NCI-H2171 treated with DMSO at 0.1 percent for 48 hours (cell line): ENCODE data around the gene NCF1.
"Not testable (repeated sequence)": the region's sequence is repeated elsewhere in the genome, so short reads cannot be mapped to it uniquely, and the experiment has no call there.

Experiments used
- DNase-seq: peaks from one replicate; lab custom pipeline; 2025; lab: John Stamatoyannopoulos, UW

Gene NCF1

DNA sequence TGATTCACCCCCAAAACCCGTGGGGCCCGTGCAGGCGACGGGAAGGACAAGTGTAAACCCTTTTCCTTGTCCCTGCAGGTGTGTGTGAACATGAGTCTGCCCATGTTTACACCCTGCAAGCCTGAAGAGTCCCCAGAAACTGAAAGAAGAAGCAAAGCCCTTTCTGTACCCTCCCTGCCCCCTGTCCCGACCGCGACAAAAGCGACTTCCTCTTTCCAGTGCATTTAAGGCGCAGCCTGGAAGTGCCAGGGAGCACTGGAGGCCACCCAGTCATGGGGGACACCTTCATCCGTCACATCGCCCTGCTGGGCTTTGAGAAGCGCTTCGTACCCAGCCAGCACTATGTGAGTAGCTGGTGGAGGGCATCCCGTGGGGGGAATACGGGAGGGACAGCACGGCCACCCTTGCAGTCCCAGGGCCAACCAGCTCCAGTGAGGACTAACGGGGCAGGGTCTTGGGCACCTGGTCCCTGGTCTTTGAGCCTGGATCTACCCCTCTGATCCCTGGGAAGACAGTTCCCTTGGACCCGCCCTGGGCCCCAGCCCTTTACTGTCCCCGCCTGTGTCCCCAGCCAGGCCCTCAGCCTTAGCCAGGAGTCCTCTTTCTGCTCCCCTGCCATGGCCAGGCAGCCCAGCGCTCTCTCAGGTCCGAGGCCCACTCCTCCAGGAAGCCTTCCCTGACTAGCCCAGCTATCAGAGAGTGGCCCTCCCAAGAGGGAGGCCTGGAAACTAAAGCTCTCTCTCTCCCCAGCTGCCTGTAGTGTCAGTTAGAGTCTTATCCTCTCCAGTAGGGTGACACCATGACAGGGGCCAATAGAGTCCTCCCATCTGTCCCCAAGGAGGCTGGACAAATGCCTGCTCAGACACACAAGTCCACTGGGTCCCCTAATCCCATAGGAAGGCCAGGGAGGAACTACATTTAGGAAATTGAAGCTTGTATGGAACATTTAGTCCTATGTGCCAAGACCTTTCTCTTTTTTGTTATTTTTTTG is at the start of gene NCF1:
NCF1 (plus strand) TSS at position 252 of the 991 bp plus-strand sequence; CDS start at position 273, 21 bp downstream.
- DNase-seq = not testable (repeated sequence)

GRCh38 chr7:74725840-74726239 is 48.0 kb upstream of the NCF1 start:
- no peak for DNase-seq

DNA sequence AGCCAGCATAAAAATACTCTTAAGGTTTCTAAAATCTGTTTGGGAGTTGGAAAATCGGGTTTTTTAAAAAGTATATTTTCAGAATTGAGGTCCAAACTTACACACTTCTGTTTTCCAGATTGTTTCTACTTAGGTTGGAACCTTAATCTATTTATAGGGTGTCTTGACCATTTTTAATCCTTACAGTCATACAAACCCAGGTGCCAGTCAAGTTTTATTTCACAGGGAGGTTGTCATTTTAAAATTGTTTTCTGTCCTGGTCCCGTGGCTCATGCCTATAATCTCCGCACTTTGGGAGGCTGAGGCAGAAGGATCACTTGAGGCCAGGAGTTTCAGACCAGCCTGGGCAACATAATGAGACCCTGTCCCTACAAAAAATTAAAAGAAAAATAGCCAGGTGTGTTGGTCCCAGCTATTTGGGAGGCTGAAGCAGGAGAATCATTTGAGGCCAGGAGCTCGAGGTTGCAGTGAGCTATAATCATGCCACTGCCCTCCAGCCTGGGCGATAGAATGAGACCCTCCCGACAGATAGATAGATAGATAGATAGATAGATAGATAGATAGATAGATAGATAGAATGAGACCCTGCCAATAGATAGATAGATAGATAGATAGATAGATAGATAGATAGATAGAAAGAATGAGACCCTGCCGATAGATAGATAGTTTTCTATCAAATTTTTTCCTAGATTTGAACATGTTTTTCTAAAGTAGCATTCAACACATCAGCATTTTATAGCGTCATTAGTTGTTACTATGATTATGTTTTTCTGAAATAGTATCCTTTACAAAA is 47.3 kb upstream of the NCF1 start:
- no peak for DNase-seq

DNA sequence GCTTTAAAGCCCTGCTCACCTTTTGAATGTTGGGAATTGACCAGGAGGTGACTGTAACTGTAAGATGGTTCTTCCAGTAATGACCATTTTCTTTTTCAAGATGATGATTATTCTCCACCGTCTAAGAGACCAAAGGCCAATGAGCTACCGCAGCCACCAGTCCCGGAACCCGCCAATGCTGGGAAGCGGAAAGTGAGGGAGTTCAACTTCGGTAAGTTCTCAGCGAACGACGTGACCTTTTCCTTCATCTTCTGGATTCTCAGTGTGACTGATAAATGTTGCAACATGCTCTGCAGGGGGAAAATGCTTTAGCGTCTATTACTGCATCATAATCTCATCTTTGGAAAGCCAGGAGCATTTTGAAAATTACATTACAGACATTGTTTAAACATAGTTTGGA is 45.1 kb upstream of the NCF1 start:
- not testable (repeated sequence) for DNase-seq

- DNase-seq = not testable (repeated sequence)
Observed at GRCh38 chr7:74730186-74730585, 43.6 kb upstream of the NCF1 start.

DNA sequence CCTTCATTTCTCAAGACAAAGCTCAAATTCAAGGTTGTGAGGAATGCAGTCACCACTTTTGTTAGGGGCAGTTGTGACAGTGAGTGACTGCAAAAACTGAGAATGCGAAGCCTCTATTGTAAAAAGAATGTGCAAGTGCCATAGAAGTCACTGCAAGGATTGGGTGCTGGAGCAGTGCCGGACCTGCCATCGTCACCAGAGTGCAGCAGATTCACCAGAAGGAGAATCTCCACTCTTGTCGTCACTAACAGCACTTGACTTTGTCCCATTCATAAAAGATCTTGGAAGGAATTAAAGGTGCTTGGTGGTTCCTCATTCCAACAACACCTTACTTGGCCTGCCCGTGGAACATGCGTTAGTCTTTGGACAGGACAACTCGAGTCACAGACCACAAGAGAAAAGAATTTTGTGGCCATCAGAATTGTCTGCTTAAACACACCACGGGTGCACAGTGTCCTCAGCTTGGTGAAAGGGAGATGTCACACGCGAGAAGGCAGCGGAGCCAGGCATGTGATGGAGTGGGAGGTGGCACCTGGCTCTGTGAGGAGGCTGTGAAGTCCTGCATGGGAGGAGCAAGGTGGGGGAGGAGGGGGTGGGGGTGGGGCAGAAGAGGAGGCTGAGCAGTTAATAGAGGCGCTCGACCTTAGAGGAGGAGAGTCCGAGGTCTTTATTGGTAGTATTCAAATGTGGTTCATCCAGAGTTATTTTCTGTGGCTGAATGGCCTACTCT is 33.7 kb upstream of the NCF1 start:
- DNase-seq = not testable (repeated sequence)

GRCh38 chr7:74743936-74744557 is 29.8 kb upstream of the NCF1 start:
- not testable (repeated sequence) for DNase-seq

- not testable (repeated sequence) for DNase-seq
Observed at GRCh38 chr7:74753921-74754482, 19.8 kb upstream of the NCF1 start.

DNA sequence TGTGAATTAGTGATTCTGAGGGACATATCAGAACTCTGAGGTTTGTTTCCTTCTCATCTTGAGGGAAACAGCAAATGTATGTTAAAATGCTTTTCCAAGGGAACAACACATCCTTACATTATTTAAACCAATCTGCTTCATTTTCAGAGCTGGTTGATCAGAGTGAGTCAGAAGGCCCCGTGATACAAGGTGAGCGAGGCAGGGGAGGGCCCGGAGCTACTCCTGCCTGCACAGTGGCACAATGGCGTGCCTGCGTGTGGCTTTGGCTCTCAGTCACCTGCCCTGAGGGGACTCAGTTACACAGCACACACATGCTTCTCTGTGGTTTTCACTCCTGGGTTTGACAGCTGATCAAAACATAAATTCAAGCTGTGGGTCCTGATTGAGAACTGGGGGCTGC is 17.1 kb upstream of the NCF1 start:
- DNase-seq = not testable (repeated sequence)

- not testable (repeated sequence) for DNase-seq
Observed at GRCh38 chr7:74758268-74758667, 15.5 kb upstream of the NCF1 start.

DNA sequence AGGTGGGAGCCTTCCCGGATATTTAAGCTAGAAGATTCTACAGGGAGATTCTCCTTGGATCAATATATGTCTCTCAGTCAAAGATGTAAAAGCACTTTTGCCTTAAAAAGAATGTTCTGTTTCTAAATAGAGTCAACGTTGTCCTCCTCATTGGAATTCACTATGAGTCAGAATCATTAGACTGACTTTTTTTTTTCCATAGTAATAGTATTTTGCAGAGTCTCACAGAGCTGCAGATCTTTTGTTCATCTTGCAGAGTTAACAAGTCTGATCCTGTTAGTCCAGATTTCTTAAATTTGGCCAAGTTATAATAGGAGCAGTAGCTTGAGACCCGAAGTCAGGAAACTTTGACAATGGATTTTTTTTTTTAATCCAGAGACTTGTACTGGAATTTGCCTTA is 14.8 kb upstream of the NCF1 start:
- not testable (repeated sequence) for DNase-seq

- not testable (repeated sequence) for DNase-seq
Observed at GRCh38 chr7:74765205-74765918, 8.4 kb upstream of the NCF1 start.

DNA sequence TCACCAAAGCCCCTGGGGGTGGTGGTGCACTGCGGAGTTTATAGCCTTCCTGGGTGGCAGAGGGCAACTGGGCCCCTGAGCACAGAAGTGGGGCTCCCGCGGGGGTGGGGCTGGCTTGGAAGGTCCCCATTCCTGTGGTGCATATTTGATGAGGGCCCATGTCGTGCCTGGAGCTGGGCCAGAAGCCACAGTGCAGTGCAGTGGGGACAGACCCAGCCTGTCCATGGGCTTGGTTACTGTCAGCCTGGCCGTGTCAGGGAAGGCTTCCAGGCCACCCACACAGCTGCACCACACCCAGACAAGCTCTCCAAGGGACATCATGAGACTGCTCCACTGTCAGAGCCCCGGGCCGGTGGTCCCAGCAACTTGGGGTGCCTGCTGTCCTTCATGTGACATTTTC is 7.3 kb upstream of the NCF1 start:
- DNase-seq = not testable (repeated sequence)

DNA sequence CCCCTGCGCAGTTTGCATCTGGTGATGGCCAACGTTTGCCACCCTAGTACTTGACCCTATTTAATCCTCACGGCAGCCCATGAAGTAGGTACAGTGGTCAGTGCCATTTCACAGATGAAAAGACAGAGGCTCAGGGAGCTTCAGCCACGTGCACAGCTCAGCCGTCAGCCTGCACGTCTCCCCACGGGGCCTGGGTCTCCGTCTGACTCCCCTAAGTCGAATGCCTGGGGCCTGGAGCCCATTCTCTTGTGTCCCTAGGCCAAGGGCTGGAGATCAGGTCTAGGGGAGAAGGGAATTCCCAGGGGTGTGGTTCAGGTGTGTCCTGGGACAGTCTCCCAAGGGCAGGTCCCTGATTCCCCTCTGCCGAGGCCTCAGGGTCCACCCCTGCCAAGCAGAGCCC is 6.8 kb upstream of the NCF1 start:
- DNase-seq = not testable (repeated sequence)

DNA sequence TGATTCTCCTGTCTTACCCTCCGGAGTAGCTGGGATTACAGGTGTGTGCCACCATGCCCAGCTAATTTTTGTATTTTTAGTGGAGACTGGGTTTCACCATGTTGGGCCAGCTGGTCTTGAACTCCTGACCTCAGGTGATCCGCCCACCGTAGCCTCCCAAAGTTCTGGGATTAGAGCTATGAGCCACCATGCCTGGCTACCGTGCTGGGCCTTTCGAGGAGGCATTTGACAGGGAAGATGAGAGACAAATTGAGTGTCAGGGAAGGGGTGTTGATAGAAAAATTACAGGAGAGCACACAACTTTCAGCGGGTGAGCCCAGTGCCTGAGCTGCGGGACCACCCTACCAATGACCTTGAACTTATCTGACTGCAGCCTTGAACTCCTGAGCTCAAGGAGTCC is 3.7 kb upstream of the NCF1 start:
- not testable (repeated sequence) for DNase-seq

DNA sequence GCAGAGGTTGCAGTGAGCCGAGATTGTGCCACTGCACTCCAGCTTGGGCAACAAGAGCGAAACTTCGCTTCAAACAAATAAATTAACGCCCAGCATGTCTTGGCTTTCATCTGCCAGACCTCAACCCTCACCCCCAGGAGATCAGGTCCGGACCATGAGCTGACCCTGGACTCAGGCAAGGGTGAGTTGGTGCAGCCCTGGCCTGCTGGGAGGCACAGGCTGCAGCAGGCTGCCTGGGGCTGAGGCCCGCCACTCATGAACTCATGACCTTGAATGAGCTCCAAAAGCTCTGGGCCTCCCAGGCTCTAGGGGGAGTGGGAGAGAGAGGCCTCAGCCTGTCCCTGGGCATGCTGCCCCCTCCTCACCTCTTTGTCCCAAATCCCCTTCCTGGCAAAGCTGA is 1.7 kb upstream of the NCF1 start:
- DNase-seq = not testable (repeated sequence)

- not testable (repeated sequence) for DNase-seq
Observed at GRCh38 chr7:74775111-74775510, 1.3 kb downstream of the NCF1 start.

DNA sequence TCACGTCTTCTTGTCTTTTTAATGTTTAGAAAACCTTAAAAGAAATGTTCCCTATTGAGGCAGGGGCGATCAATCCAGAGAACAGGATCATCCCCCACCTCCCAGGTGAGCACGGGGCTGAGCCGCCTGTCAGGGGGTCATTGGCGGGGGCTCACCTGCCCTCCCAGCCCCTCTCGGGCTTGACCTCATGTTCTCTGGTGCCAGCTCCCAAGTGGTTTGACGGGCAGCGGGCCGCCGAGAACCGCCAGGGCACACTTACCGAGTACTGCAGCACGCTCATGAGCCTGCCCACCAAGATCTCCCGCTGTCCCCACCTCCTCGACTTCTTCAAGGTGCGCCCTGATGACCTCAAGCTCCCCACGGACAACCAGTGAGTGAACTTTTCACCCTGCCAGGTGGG is 5.2 kb downstream of the NCF1 start:
- not testable (repeated sequence) for DNase-seq

GRCh38 chr7:74781746-74782145 is 7.9 kb downstream of the NCF1 start:
- not testable (repeated sequence) for DNase-seq

- DNase-seq = not testable (repeated sequence)
Observed at GRCh38 chr7:74783595-74783994, 9.8 kb downstream of the NCF1 start.
